ENCODE data around the gene RIN3. TPM values are rescaled to one million over a fixed set of nuclear protein-coding genes. Genes with fewer than 3 reads are reported as not detected.
A peak's percentile ranks its signal among the peaks of the same experiment; 100 is the strongest.

RIN3 gene
- total RNA-seq, 1 experiment from 2014 or later, result 14.8 TPM

DNA sequence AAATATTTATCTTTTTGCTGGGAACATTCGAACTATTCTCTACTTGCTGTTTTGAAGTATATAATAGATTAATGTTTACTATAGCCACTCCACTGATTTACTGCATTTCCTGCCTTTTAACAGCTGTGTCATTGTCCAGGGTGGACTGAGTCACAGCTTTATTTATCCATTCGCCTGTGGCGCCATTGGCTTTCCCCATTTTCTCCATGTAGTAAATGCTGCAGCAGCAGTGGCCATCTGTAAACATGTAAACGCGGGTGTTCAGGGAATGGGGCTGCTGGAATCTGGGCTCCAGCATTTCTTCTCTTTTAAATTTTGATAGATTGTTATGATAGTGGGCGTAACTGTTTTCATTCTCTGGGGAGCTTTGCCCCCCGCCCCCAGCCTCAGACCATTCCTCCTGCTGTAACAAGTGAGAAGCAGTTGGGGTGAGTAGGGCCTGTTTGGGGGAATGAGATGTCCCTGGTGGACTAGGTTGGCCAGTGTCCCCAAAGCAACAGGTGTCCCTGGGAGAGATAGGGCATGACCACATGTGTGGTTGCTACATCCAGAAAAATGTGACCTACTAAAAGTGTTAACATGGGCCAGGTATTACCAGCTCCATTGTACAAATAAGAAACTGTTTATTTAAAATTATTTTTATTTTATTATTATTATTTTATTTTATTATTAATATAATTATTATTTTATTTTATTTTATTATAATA lies 32.9 kb downstream of the RIN3 start:
- Histone ChIP-seq H4K20me1 (ENCODE audit: insufficient read depth) (no peaks in the 10 kb centered on the region), H3K79me2 (ENCODE audit: low read depth) (peaks cover 39% of the 10 kb centered on the region), H3F3A (ENCODE audit: insufficient read depth, low read depth) (peaks cover 12% of the 10 kb centered on the region; the same call in 1 of the 2 replicates), H3K4me1 (replicated peaks; ENCODE audit: insufficient read depth) (peaks cover 5% of the 10 kb centered on the region), H3K27ac (0 out of 2 replicates have a peak overlapping the region, but pooled peaks have one; percentile 39), H3K36me3 (ENCODE audit: low read depth) (peaks cover 4% of the 10 kb centered on the region; the same call in 1 of the 2 replicates), H3K27me3 (ENCODE audit: insufficient read depth, low read depth) (no peaks in the 10 kb centered on the region), H3K9me2 (ENCODE audit: insufficient read depth) (no peaks in the 10 kb centered on the region), H3K9me3 (ENCODE audit: insufficient read depth, low read depth) (no peaks in the 10 kb centered on the region), H2AFZ (no peak overlapping the region), H3K4me3 (no peak overlapping the region), H3K4me2 (no peak overlapping the region)
- no TSS peak for BruUV-seq (replicated peaks)
- CTCF ChIA-PET, result no interaction called here
- no peak for DNase-seq
- intact Hi-C loops (cut with micrococcal nuclease; ENCODE audit: unreplicated experiment), result no loop called here
- no peak for TF ChIP-seq CTCF (conservative IDR thresholded peaks at IDR 0.05)
- no peak for TF ChIP-seq EZH2 (IDR thresholded peaks at IDR 0.05; ENCODE audit: low read depth)
- POLR2A ChIA-PET (ENCODE audit: unreplicated experiment), result no interaction called here

DNA sequence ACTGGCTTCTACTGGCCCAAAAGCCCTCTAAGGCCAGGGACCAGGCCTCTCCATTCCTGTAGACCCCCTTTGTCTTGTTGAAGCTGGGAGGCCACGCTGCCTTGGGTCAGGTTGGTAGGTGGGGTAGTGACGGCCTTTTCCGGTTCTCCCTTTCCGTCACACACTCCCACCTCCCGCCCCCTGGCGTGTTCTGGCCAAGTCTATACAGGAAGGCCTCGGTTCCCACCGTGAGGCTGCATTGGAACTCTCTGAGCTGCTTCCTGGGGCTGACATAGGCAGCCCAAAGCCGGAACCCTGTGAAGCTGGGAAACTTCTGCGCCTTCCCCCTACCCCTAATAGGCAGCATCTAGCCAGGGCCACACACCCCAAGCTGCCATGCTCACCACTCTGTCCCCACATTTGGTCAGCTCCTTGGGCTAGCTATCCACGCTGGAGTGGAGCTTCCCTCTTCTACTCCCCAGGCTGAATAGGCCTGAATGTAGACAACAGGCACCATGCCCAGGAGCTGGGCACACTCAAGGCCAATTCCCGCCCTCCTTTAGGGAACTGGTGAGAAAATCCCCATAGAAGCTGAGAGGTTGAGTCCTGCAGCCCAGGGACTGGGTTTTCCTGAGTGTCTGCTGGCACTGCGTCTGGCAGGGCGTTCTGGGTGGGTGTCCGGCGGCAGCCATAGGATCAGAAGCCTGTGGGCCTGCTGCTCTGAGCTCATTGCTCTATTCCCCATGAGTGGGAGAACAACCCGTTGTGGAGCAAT lies 35.7 kb downstream of the RIN3 start:
- Histone ChIP-seq H3K4me3 (no peak overlapping the region), H4K20me1 (ENCODE audit: insufficient read depth) (no peaks in the 10 kb centered on the region), H3K79me2 (ENCODE audit: low read depth) (peaks cover 25% of the 10 kb centered on the region), H3K36me3 (ENCODE audit: low read depth) (peaks cover 4% of the 10 kb centered on the region; the same call in 1 of the 2 replicates), H3K27ac (no peak overlapping the region), H3K27me3 (ENCODE audit: insufficient read depth, low read depth) (no peaks in the 10 kb centered on the region), H3K4me2 (no peak overlapping the region), H3K9me3 (ENCODE audit: insufficient read depth, low read depth) (no peaks in the 10 kb centered on the region), H3F3A (ENCODE audit: insufficient read depth, low read depth) (peaks cover 7% of the 10 kb centered on the region; the same call in 1 of the 2 replicates), H3K9me2 (ENCODE audit: insufficient read depth) (no peaks in the 10 kb centered on the region), H3K4me1 (replicated peaks; ENCODE audit: insufficient read depth) (no peaks in the 10 kb centered on the region; the same call in 1 of the 2 replicates), H2AFZ (no peak overlapping the region)
- no peak for TF ChIP-seq CTCF (conservative IDR thresholded peaks at IDR 0.05)
- TF ChIP-seq EZH2 (IDR thresholded peaks at IDR 0.05; ENCODE audit: low read depth), result no peak
- ChIA-PET CTCF (no interaction called here), POLR2A (ENCODE audit: unreplicated experiment) (interaction anchor here (0.6 kb wide), 1 partner anchor 107 kb away, joined by 3 read pairs; no protein-coding TSS in a partner anchor)
- BruUV-seq (replicated peaks), result no TSS peak
- DNase-seq, result no peak
- intact Hi-C loops (cut with micrococcal nuclease; ENCODE audit: unreplicated experiment), result no loop called here

DNA sequence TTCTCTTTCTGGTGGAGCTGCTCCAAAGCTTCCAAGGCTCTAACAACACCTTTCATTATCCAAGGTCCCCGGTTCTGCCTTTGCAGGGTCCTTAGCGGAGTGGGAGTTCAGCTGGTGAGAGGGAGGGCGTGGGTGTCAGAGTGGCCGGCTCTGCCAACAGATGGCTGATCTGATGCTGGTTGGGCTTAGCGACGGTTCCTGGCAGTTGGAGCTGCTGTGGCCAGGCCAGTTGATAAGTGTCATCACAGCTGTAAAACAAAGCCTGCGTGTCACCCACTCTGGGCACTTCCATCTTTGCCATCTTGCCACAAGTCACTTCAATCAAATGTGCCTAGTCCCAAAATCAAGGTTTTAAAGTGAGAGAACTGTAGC lies 36.3 kb downstream of the RIN3 start:
- ChIA-PET POLR2A (ENCODE audit: unreplicated experiment) (interaction anchor here (0.6 kb wide), 1 partner anchor 106 kb away, joined by 3 read pairs; no protein-coding TSS in a partner anchor), CTCF (no interaction called here)
- no peaks in the 10 kb centered on the region; the same call in 1 of the 2 replicates for H3K4me1 ChIP-seq (replicated peaks; ENCODE audit: insufficient read depth)
- no peaks in the 10 kb centered on the region for H4K20me1 ChIP-seq (ENCODE audit: insufficient read depth)
- H3K4me3 ChIP-seq, result no peak overlapping the region
- no peaks in the 10 kb centered on the region for H3K9me3 ChIP-seq (ENCODE audit: insufficient read depth, low read depth)
- H3K36me3 ChIP-seq (ENCODE audit: low read depth), result peaks cover 4% of the 10 kb centered on the region; the same call in 1 of the 2 replicates
- intact Hi-C loops (cut with micrococcal nuclease; ENCODE audit: unreplicated experiment), result no loop called here
- H3K9me2 ChIP-seq (ENCODE audit: insufficient read depth), result no peaks in the 10 kb centered on the region
- H2AFZ ChIP-seq, result no peak overlapping the region
- H3K79me2 ChIP-seq (ENCODE audit: low read depth), result peaks cover 21% of the 10 kb centered on the region
- no TSS peak for BruUV-seq (replicated peaks)
- no peak overlapping the region for H3K4me2 ChIP-seq
- no peak overlapping the region for H3K27ac ChIP-seq
- TF ChIP-seq CTCF (conservative IDR thresholded peaks at IDR 0.05), result no peak
- peaks cover 7% of the 10 kb centered on the region; the same call in 1 of the 2 replicates for H3F3A ChIP-seq (ENCODE audit: insufficient read depth, low read depth)
- H3K27me3 ChIP-seq (ENCODE audit: insufficient read depth, low read depth), result no peaks in the 10 kb centered on the region
- DNase-seq, result no peak
